GM19463 (cell line): Measurements from ENCODE around the gene SMAD3.

Experiments
- ATAC-seq: cut with Tn5 transposase; IDR thresholded peaks from one replicate; pipeline ENCODE4 v1.9.1; 2021; ENCODE audit warnings: mild to moderate bottlenecking, moderate library complexity; ENCODE audit not compliant: unreplicated experiment

The SMAD3 gene

GRCh38 chr15:67080118-67080899 lies 14.9 kb downstream of the SMAD3 start:
- ATAC-seq, result no peak

GRCh38 chr15:67080900-67081431 lies 15.6 kb downstream of the SMAD3 start:
- peak; percentile 51 for ATAC-seq

GRCh38 chr15:67082007-67082536 lies 16.7 kb downstream of the SMAD3 start:
- ATAC-seq, result no peak

GRCh38 chr15:67083135-67083762 lies 17.8 kb downstream of the SMAD3 start:
- no peak for ATAC-seq

- no peak for ATAC-seq
These were observed 19.2 kb downstream of the SMAD3 start for GRCh38 chr15:67084561-67084960.

GRCh38 chr15:67085237-67085817 lies 19.9 kb downstream of the SMAD3 start:
- ATAC-seq, result no peak

GRCh38 chr15:67085818-67086636 lies 20.6 kb downstream of the SMAD3 start:
- ATAC-seq, result peak; percentile 39

- no peak for ATAC-seq
These were observed 21.2 kb downstream of the SMAD3 start for GRCh38 chr15:67086637-67086914.

- ATAC-seq, result no peak
These were observed 22.2 kb downstream of the SMAD3 start for GRCh38 chr15:67087507-67088172.

GRCh38 chr15:67089217-67090193 lies 24.1 kb downstream of the SMAD3 start:
- ATAC-seq, result no peak

- ATAC-seq, result no peak
These were observed 25.1 kb downstream of the SMAD3 start for GRCh38 chr15:67090297-67091070.

- ATAC-seq, result peak; percentile 76
These were observed 25.9 kb downstream of the SMAD3 start for GRCh38 chr15:67091071-67091979.

GRCh38 chr15:67091980-67092677 lies 26.7 kb downstream of the SMAD3 start:
- no peak for ATAC-seq

- ATAC-seq, result no peak
These were observed 27.5 kb downstream of the SMAD3 start for GRCh38 chr15:67092752-67093503.

GRCh38 chr15:67093504-67093862 lies 28.1 kb downstream of the SMAD3 start:
- peak; percentile 59 for ATAC-seq
